HepG2 (cell line): Measurements from ENCODE around the gene HIC1. TPM values are rescaled to one million over a fixed set of nuclear protein-coding genes. Genes with fewer than 3 reads are reported as not detected.

Source experiments
- ATF4 ChIP-seq, 2 experiments: fragments of 450-650 bp in 1 of 2; sonication (generic) in 1 of 2; formaldehyde crosslinking; IDR thresholded peaks; 2 replicates each; pipeline versions ENCODE4 v1.5.0 to v1.8.0; 2020 to 2022; ENCODE audit warnings: mild to moderate bottlenecking in 1 of 2, missing genetic modification reagents in 1 of 2
- ATF6 ChIP-seq: sonication (generic); formaldehyde crosslinking; conservative IDR thresholded peaks from 2 replicates; pipeline ENCODE4 v1.4.0; 2020; ENCODE audit warnings: missing genetic modification reagents
- CHCHD3 ChIP-seq: sonication (generic); formaldehyde crosslinking; IDR thresholded peaks from 2 replicates; pipeline ENCODE4 v1.8.0; 2022; ENCODE audit warnings: mild to moderate bottlenecking, missing genetic modification reagents, moderate library complexity
- EP300 ChIP-seq, 3 experiments: sonication (generic) in 1 of 3; formaldehyde crosslinking in 1 of 3; IDR thresholded peaks; 2 replicates each; pipeline versions ENCODE4 v1.5.1 to v1.6.1; 2011 to 2020; ENCODE audit warnings: low read depth in 2 of 3, low read length in 2 of 3, borderline replicate concordance in 1 of 3, improper control_type of control experiment in 1 of 3, mild to moderate bottlenecking in 1 of 3, missing genetic modification reagents in 1 of 3, moderate library complexity in 1 of 3
- ETS1 ChIP-seq: sonication (generic); formaldehyde crosslinking; IDR thresholded peaks from 2 replicates; pipeline ENCODE4 v1.4.0; 2020; ENCODE audit warnings: missing genetic modification reagents
- GABPA ChIP-seq, 2 experiments: IDR thresholded peaks; 2 replicates each; pipeline ENCODE4 v1.6.1; 2011 to 2016; ENCODE audit warnings: low read depth in 2 of 2, low read length in 1 of 2, missing biosample characterization in 1 of 2, missing genetic modification characterization in 1 of 2
- HNF4G ChIP-seq, 2 experiments: sonication (generic) in 1 of 2; formaldehyde crosslinking in 1 of 2; IDR thresholded peaks; 2 replicates each; pipeline versions ENCODE4 v1.4.0 to v1.6.1; 2011 to 2020; ENCODE audit warnings: borderline replicate concordance in 2 of 2, low read depth in 2 of 2, mild to moderate bottlenecking in 2 of 2, low read length in 1 of 2, missing genetic modification reagents in 1 of 2, moderate library complexity in 1 of 2
- KDM5A ChIP-seq: fragments of 200-600 bp; sonication (generic); IDR thresholded peaks from 2 replicates; pipeline ENCODE4 v1.7.0; 2018; ENCODE audit warnings: antibody characterized with exemption, mild to moderate bottlenecking, low read length, borderline replicate concordance
- MYC ChIP-seq: sonication (generic); formaldehyde crosslinking; IDR thresholded peaks from 2 replicates; pipeline ENCODE4 v1.9.0; 2021; ENCODE audit warnings: missing genetic modification reagents, borderline replicate concordance
- RBFOX2 ChIP-seq: fragments of 200-400 bp; formaldehyde crosslinking; IDR thresholded peaks from 2 replicates; pipeline ENCODE4 v1.6.1; 2017; ENCODE audit warnings: low read depth, mild to moderate bottlenecking, low read length
- RCOR2 ChIP-seq: IDR thresholded peaks from 2 replicates; pipeline ENCODE4 v1.6.1; 2016; ENCODE audit warnings: missing biosample characterization, missing genetic modification reagents
- SMAD9 ChIP-seq: sonication (generic); formaldehyde crosslinking; IDR thresholded peaks from 2 replicates; pipeline ENCODE4 v1.5.1; 2020; ENCODE audit warnings: mild to moderate bottlenecking, missing genetic modification reagents
- SSRP1 ChIP-seq: IDR thresholded peaks from 2 replicates; pipeline ENCODE4 v1.6.1; 2016; ENCODE audit warnings: control low read depth
- THYN1 ChIP-seq: sonication (generic); formaldehyde crosslinking; IDR thresholded peaks from 2 replicates; pipeline ENCODE4 v1.8.1; 2023; ENCODE audit warnings: low read depth, mild to moderate bottlenecking, moderate library complexity, missing genetic modification reagents, borderline replicate concordance
- U2AF2 ChIP-seq: fragments of 200-400 bp; formaldehyde crosslinking; IDR thresholded peaks from 2 replicates; pipeline ENCODE4 v1.6.1; 2017; ENCODE audit warnings: low read depth, mild to moderate bottlenecking, low read length
- ZNF12 ChIP-seq: sonication (generic); formaldehyde crosslinking; IDR thresholded peaks from 2 replicates; pipeline ENCODE4 v1.5.0; 2020; ENCODE audit warnings: missing genetic modification reagents
- ZNF567 ChIP-seq: sonication (generic); formaldehyde crosslinking; IDR thresholded peaks from 2 replicates; pipeline ENCODE4 v1.8.1; 2023; ENCODE audit warnings: mild to moderate bottlenecking, missing genetic modification reagents, borderline replicate concordance
- ZSCAN30 ChIP-seq: sonication (generic); formaldehyde crosslinking; IDR thresholded peaks from 2 replicates; pipeline ENCODE4 v1.5.0; 2020; ENCODE audit warnings: mild to moderate bottlenecking, missing genetic modification reagents
- polyA plus RNA-seq, 8 experiments: library from polyadenylated mRNA; depleted of rRNA in 3 of 8; stranded (reverse) in 7 of 8; unstranded in 1 of 8; fragments of >200 nt; fragmentation: Illumina TruSeq in 4 of 8; extraction: Trizol in 4 of 8; gene quantifications; 2 replicates each; pipeline versions ENCODE4 v1.2.1 to v1.2.3, GENCODE V29; 2011 to 2016; ENCODE audit warnings: low read depth in 4 of 8, missing spikeins in 1 of 8, mixed read lengths in 1 of 8; ENCODE audit not compliant: insufficient read depth in 1 of 8
- total RNA-seq, 5 experiments: library from RNA; depleted of rRNA; stranded (reverse); fragments of >200 nt; fragmentation: Illumina TruSeq; extraction: Trizol; gene quantifications; 2 replicates each; pipeline ENCODE4 v1.2.3, GENCODE V29; 2016; ENCODE audit warnings: low read depth in 1 of 5
- TF ChIP-seq, protein P1 (sequence below): sonication (generic); formaldehyde crosslinking; IDR thresholded peaks from 2 replicates; pipeline ENCODE4 v1.4.0; 2020; ENCODE audit warnings: missing genetic modification reagents

Gene HIC1
- total and polyA plus RNA-seq, 2 of the 13 experiments (the other 11 are each of a cell fraction or from before 2014, with no cell fraction given): 0.04 to 0.31 TPM

GRCh38 chr17:2029911-2030778 is 24.8 kb upstream of the HIC1 start, which contains the start of gene DPH1 (continued):
- TF ChIP-seq ATF6 (CRISPR knock-in tag) (no peak), ETS1 (CRISPR knock-in tag) (no peak), U2AF2 (no peak), SSRP1 (CRISPR knock-in tag) (no peak), GABPA (IDR thresholded peaks at IDR 0.05; ENCODE audit: low read depth, low read length) (no peak), GABPA (CRISPR knock-in tag; IDR thresholded peaks at IDR 0.05; ENCODE audit: low read depth) (peak; percentile 77), THYN1 (no peak), RCOR2 (CRISPR knock-in tag) (no peak), ZNF567 (CRISPR knock-in tag) (peak; percentile 25; the same call in 1 of the 2 replicates), KDM5A (peak; percentile 85), ZNF12 (CRISPR knock-in tag) (no peak), RBFOX2 (peak; percentile 91), MYC (peak; percentile 99), CHCHD3 (CRISPR knock-in tag) (no peak), ATF4 (CRISPR knock-in tag; IDR thresholded peaks at IDR 0.05) (peak in 1 of 2 experiments; percentile 64; a peak in 2 of 4 replicates), HNF4G (IDR thresholded peaks at IDR 0.05; ENCODE audit: borderline replicate concordance, low read depth, low read length) (no peak), HNF4G (CRISPR knock-in tag; IDR thresholded peaks at IDR 0.05; ENCODE audit: borderline replicate concordance, low read depth) (no peak), EP300 (IDR thresholded peaks at IDR 0.05; ENCODE audit: low read depth in 2 of 2, low read length in 2 of 2) (0 out of 4 replicates have a peak, but pooled peaks of 1 of the 2 experiments have one; percentile 23), EP300 (CRISPR knock-in tag; IDR thresholded peaks at IDR 0.05; ENCODE audit: borderline replicate concordance) (peak; percentile 38; the same call in 1 of the 2 replicates), SMAD9 (CRISPR knock-in tag) (0 out of 2 replicates have a peak, but pooled peaks have one; percentile 58), ZSCAN30 (CRISPR knock-in tag) (no peak)
- TF ChIP-seq, protein P1, sequence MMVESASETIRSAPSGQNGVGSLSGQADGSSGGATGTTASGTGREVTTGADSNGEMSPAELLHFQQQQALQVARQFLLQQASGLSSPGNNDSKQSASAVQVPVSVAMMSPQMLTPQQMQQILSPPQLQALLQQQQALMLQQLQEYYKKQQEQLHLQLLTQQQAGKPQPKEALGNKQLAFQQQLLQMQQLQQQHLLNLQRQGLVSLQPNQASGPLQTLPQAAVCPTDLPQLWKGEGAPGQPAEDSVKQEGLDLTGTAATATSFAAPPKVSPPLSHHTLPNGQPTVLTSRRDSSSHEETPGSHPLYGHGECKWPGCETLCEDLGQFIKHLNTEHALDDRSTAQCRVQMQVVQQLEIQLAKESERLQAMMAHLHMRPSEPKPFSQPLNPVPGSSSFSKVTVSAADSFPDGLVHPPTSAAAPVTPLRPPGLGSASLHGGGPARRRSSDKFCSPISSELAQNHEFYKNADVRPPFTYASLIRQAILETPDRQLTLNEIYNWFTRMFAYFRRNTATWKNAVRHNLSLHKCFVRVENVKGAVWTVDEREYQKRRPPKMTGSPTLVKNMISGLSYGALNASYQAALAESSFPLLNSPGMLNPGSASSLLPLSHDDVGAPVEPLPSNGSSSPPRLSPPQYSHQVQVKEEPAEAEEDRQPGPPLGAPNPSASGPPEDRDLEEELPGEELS (CRISPR knock-in tag): peak; percentile 50; the same call in 1 of the 2 replicates
